ENCODE results near the gene B9D1. TPM values are rescaled to one million over a fixed set of nuclear protein-coding genes. Genes with fewer than 3 reads are reported as not detected.

The B9D1 gene
- polyA plus RNA-seq, 4 donors: 34.8 to 41.0 (median 38.4) TPM

GRCh38 chr17:19308398-19308797, 54.1 kb downstream of the B9D1 start:
- no peak for DNase-seq (ENCODE audit: low read depth in 4 of 4, low spot score in 3 of 4)

GRCh38 chr17:19307521-19307920, 55.0 kb downstream of the B9D1 start:
- no peak for DNase-seq (ENCODE audit: low read depth in 4 of 4, low spot score in 3 of 4)

- DNase-seq (ENCODE audit: low read depth in 4 of 4, low spot score in 3 of 4): no peak
Observed at GRCh38 chr17:19306160-19307111, 56.1 kb downstream of the B9D1 start.

GRCh38 chr17:19305761-19306159, 56.8 kb downstream of the B9D1 start:
- no peak for DNase-seq (ENCODE audit: low read depth in 4 of 4, low spot score in 3 of 4)

- DNase-seq (ENCODE audit: low read depth in 4 of 4, low spot score in 3 of 4): no peak
Observed at GRCh38 chr17:19305256-19305655, 57.3 kb downstream of the B9D1 start.

GRCh38 chr17:19304751-19305150, 57.8 kb downstream of the B9D1 start:
- no peak for DNase-seq (ENCODE audit: low read depth in 4 of 4, low spot score in 3 of 4)

- no peak for DNase-seq (ENCODE audit: low read depth in 4 of 4, low spot score in 3 of 4)
Observed at GRCh38 chr17:19304209-19304608, 58.3 kb downstream of the B9D1 start.

GRCh38 chr17:19303367-19303776, 59.2 kb downstream of the B9D1 start:
- DNase-seq (ENCODE audit: low read depth in 4 of 4, low spot score in 3 of 4): no peak

GRCh38 chr17:19302791-19303331, 59.7 kb downstream of the B9D1 start:
- no peak for DNase-seq (ENCODE audit: low read depth in 4 of 4, low spot score in 3 of 4)

GRCh38 chr17:19301973-19302372, 60.5 kb downstream of the B9D1 start:
- DNase-seq (ENCODE audit: low read depth in 4 of 4, low spot score in 3 of 4): no peak

GRCh38 chr17:19301274-19301951, 61.1 kb downstream of the B9D1 start:
- DNase-seq (ENCODE audit: low read depth in 4 of 4, low spot score in 3 of 4): no peak

- no peak for DNase-seq (ENCODE audit: low read depth in 4 of 4, low spot score in 3 of 4)
Observed at GRCh38 chr17:19299866-19300265, 62.7 kb downstream of the B9D1 start.

GRCh38 chr17:19299214-19299747, 63.2 kb downstream of the B9D1 start:
- no peak for DNase-seq (ENCODE audit: low read depth in 4 of 4, low spot score in 3 of 4)

GRCh38 chr17:19298569-19299213, 63.8 kb downstream of the B9D1 start:
- no peak for DNase-seq (ENCODE audit: low read depth in 4 of 4, low spot score in 3 of 4)

GRCh38 chr17:19296786-19297778, 65.4 kb downstream of the B9D1 start:
- DNase-seq (ENCODE audit: low read depth in 4 of 4, low spot score in 3 of 4): no peak

- no peak for DNase-seq (ENCODE audit: low read depth in 4 of 4, low spot score in 3 of 4)
Observed at GRCh38 chr17:19295473-19296135, 66.9 kb downstream of the B9D1 start.

GRCh38 chr17:19294443-19294842, 68.1 kb downstream of the B9D1 start:
- DNase-seq (ENCODE audit: low read depth in 4 of 4, low spot score in 3 of 4): no peak
